Coronary artery (tissue), 2 donors: ENCODE results near the gene GRK5.

Experiments used
- DNase-seq: peaks from one replicate; pipeline ENCODE4 v3.0.0-alpha.2; 2017; ENCODE audit warnings: low spot score
- H3K27ac ChIP-seq, 2 donors: fragments of 200-600 bp; sonication (generic); one replicate each; pipeline ENCODE4 v1.5.1; 2016 to 2019
- H3K4me3 ChIP-seq: fragments of 200-600 bp; sonication (generic); 2 replicates; pipeline ENCODE4 v1.5.1; 2016; ENCODE audit warnings: mild to moderate bottlenecking, moderate library complexity
- TF ChIP-seq, protein P1 (sequence below): fragments of 200-600 bp; sonication (generic); IDR thresholded peaks from one replicate; pipeline ENCODE4 v1.5.1; 2019; ENCODE audit warnings: antibody characterized with exemption

Gene GRK5

GRCh38 chr10:119243488-119243887 lies 36.1 kb downstream of the GRK5 start:
- TF ChIP-seq, protein P1, sequence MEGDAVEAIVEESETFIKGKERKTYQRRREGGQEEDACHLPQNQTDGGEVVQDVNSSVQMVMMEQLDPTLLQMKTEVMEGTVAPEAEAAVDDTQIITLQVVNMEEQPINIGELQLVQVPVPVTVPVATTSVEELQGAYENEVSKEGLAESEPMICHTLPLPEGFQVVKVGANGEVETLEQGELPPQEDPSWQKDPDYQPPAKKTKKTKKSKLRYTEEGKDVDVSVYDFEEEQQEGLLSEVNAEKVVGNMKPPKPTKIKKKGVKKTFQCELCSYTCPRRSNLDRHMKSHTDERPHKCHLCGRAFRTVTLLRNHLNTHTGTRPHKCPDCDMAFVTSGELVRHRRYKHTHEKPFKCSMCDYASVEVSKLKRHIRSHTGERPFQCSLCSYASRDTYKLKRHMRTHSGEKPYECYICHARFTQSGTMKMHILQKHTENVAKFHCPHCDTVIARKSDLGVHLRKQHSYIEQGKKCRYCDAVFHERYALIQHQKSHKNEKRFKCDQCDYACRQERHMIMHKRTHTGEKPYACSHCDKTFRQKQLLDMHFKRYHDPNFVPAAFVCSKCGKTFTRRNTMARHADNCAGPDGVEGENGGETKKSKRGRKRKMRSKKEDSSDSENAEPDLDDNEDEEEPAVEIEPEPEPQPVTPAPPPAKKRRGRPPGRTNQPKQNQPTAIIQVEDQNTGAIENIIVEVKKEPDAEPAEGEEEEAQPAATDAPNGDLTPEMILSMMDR: no peak
- Histone ChIP-seq H3K4me3 (no peak overlapping the region), H3K27ac (peak overlapping the region in 1 of 2 donors; percentile 62)
- no peak for DNase-seq

GRCh38 chr10:119243967-119244366 lies 36.6 kb downstream of the GRK5 start:
- Histone ChIP-seq H3K27ac (peak overlapping the region in 1 of 2 donors; percentile 62), H3K4me3 (no peak overlapping the region)
- DNase-seq: no peak
- TF ChIP-seq, protein P1: no peak

DNA sequence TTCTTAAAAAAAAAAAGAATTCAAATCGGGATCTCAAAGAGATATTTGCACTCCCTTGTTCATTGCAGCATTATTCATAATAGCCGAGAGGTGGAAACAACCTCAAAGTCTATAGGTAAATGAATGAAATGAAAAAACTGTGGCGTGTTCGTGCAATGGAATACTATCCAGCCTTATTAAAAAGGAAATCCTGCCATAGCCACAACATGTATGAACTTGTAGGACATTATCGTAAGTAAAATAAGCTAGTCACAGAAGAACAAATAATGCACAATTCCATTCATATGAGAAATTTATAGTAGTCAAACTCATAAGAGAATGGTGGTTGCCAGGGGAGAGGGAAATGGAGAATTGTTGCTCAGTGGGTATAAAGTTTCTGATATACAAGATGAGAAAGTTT lies 37.9 kb downstream of the GRK5 start:
- no peak for DNase-seq
- TF ChIP-seq, protein P1: no peak
- Histone ChIP-seq H3K27ac (peak overlapping the region in 1 of 2 donors; percentile 44), H3K4me3 (no peak overlapping the region)

- TF ChIP-seq, protein P1: no peak
- peak overlapping the region; percentile 51 for H3K4me3 ChIP-seq
- peak; percentile 89 for DNase-seq
These were observed 39.6 kb downstream of the GRK5 start for GRCh38 chr10:119246862-119247549.

DNA sequence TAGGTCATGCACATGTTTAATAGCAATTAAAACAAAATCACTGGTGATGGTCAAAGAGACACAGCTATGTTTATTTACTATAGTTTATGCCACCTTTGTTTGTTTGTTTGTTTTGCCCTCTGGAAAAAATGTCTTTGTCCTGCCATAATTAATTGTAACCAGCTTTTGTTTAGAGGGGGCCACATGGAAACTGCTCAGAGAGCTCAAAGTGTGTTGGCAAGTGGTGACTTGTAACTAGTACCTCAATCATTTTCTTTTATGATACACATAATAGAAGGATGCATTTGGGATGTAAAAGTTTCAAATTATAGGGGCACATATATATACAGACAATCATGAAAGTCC lies 40.2 kb downstream of the GRK5 start:
- TF ChIP-seq, protein P1: no peak
- H3K27ac ChIP-seq: peak overlapping the region; percentile 71 to 94
- DNase-seq: no peak
- H3K4me3 ChIP-seq: peak overlapping the region; percentile 35

More at GRCh38 chr10:119246862-119247549, 39.6 kb downstream of the GRK5 start:
- peak overlapping the region; percentile 71 to 94 for H3K27ac ChIP-seq

GRCh38 chr10:119248184-119248583 lies 40.8 kb downstream of the GRK5 start:
- TF ChIP-seq, protein P1: no peak
- Histone ChIP-seq H3K27ac (peak overlapping the region; percentile 71 to 94), H3K4me3 (no peak overlapping the region)
- DNase-seq: no peak

- DNase-seq: no peak
- Histone ChIP-seq H3K27ac (peak overlapping the region in 1 of 2 donors; percentile 94), H3K4me3 (no peak overlapping the region)
- TF ChIP-seq, protein P1: no peak
These were observed 41.3 kb downstream of the GRK5 start for GRCh38 chr10:119248681-119249080.
